Measurements from ENCODE around the gene C1orf53.
"Not testable (repeated sequence)": the region's sequence is repeated elsewhere in the genome, so short reads cannot be mapped to it uniquely, and the experiment has no call there.

Gene C1orf53

GRCh38 chr1:197928849-197929336 lies 26.5 kb downstream of the C1orf53 start:
- DNase-seq, result no peak
- in situ Hi-C loops (cut with HindIII; ENCODE audit: low pct_ligation_motif_present, low sequenced_read_pairs), result no loop called here
- H3K36me3 ChIP-seq (replicated peaks), result no peaks in the 10 kb centered on the region
- H3K4me3 ChIP-seq (ENCODE audit: low read depth, low read length), result peak overlapping the region; percentile 40
- no peak for TF ChIP-seq CTCF (IDR thresholded peaks at IDR 0.05; ENCODE audit: low read depth, low read length, missing control alignments)
- peaks cover 66% of the 10 kb centered on the region for H3K27me3 ChIP-seq (replicated peaks)
- no peak overlapping the region for H3K27ac ChIP-seq

- no peak for TF ChIP-seq CTCF (IDR thresholded peaks at IDR 0.05; ENCODE audit: low read depth, low read length, missing control alignments)
- no peaks in the 10 kb centered on the region for H3K36me3 ChIP-seq (replicated peaks)
- no peak overlapping the region for H3K4me3 ChIP-seq (ENCODE audit: low read depth, low read length)
- in situ Hi-C loops (cut with HindIII; ENCODE audit: low pct_ligation_motif_present, low sequenced_read_pairs), result no loop called here
- H3K27me3 ChIP-seq (replicated peaks), result peaks cover 41% of the 10 kb centered on the region
- H3K27ac ChIP-seq, result no peak overlapping the region
- DNase-seq, result no peak
Observed at GRCh38 chr1:197933016-197933415, 30.6 kb downstream of the C1orf53 start.

- Histone ChIP-seq H3K4me3 (ENCODE audit: low read depth, low read length) (no peak overlapping the region), H3K27me3 (replicated peaks) (peaks cover 36% of the 10 kb centered on the region), H3K27ac (no peak overlapping the region), H3K36me3 (replicated peaks) (no peaks in the 10 kb centered on the region)
- in situ Hi-C loops (cut with HindIII; ENCODE audit: low pct_ligation_motif_present, low sequenced_read_pairs), result no loop called here
- DNase-seq, result no peak
- no peak for TF ChIP-seq CTCF (IDR thresholded peaks at IDR 0.05; ENCODE audit: low read depth, low read length, missing control alignments)
Observed at GRCh38 chr1:197933647-197934046, 31.2 kb downstream of the C1orf53 start.

- peaks cover 11% of the 10 kb centered on the region for H3K27me3 ChIP-seq (replicated peaks)
- no peaks in the 10 kb centered on the region for H3K36me3 ChIP-seq (replicated peaks)
- DNase-seq, result no peak
- no peak for TF ChIP-seq CTCF (IDR thresholded peaks at IDR 0.05; ENCODE audit: low read depth, low read length, missing control alignments)
- no peak overlapping the region for H3K4me3 ChIP-seq (ENCODE audit: low read depth, low read length)
- no peak overlapping the region for H3K27ac ChIP-seq
- in situ Hi-C loops (cut with HindIII; ENCODE audit: low pct_ligation_motif_present, low sequenced_read_pairs), result no loop called here
Observed at GRCh38 chr1:197937381-197937780, 35.0 kb downstream of the C1orf53 start.

- TF ChIP-seq CTCF (IDR thresholded peaks at IDR 0.05; ENCODE audit: low read depth, low read length, missing control alignments), result no peak
- no peak overlapping the region for H3K27ac ChIP-seq
- no peak for DNase-seq
- H3K27me3 ChIP-seq (replicated peaks), result peaks cover 11% of the 10 kb centered on the region
- no peak overlapping the region for H3K4me3 ChIP-seq (ENCODE audit: low read depth, low read length)
- in situ Hi-C loops (cut with HindIII; ENCODE audit: low pct_ligation_motif_present, low sequenced_read_pairs), result no loop called here
- H3K36me3 ChIP-seq (replicated peaks), result no peaks in the 10 kb centered on the region
Observed at GRCh38 chr1:197937892-197938291, 35.5 kb downstream of the C1orf53 start.

- DNase-seq; H3K36me3 ChIP-seq (replicated peaks); H3K27ac ChIP-seq; H3K4me3 ChIP-seq (ENCODE audit: low read depth, low read length); H3K27me3 ChIP-seq (replicated peaks); in situ Hi-C loops (cut with HindIII; ENCODE audit: low pct_ligation_motif_present, low sequenced_read_pairs): not testable (repeated sequence)
Observed at GRCh38 chr1:197939159-197939980, 36.9 kb downstream of the C1orf53 start.

Data from brain microvascular endothelial cell (primary cell).